ENCODE measurements around the gene TMEM135. TPM values are rescaled to one million over a fixed set of nuclear protein-coding genes. Genes with fewer than 3 reads are reported as not detected.

Gene TMEM135
- total RNA-seq, 1 donor from 2014 or later: 46.4 TPM

DNA sequence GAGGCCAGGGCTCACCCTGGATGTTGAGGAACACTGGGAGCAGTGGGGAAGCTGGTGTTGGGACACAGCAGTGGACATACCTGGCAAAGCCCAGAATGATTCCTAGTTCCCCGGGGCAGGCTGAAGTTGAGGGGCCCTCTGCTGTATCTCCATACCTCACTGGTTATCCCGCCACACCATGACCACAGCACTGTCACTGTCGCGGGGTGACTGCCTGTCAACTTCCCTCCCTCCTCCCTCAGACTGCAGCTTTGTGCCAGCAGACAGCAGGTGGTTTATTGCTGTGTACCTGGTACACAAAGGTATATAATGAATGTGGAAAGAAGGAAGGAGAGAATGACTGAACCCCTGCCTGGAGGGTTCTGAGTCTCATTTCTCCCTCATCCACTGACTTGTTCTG is 318.7 kb downstream of the TMEM135 start:
- Mint-ChIP-seq H3K27ac (no peak overlapping the region), H3K4me1 (no peaks in the 10 kb centered on the region), H3K27me3 (ENCODE audit: insufficient read depth, low read depth) (peaks cover 6% of the 10 kb centered on the region), H3K4me3 (no peak overlapping the region), H3K9me3 (no peaks in the 10 kb centered on the region), H3K36me3 (peaks cover 1% of the 10 kb centered on the region)
- H4K20me1 ChIP-seq (ENCODE audit: low read depth): no peaks in the 10 kb centered on the region
- H3K4me1 ChIP-seq: no peaks in the 10 kb centered on the region
- H3K9me3 ChIP-seq (ENCODE audit: low read depth): no peaks in the 10 kb centered on the region
- H3F3A ChIP-seq (ENCODE audit: low read depth): no peaks in the 10 kb centered on the region
- no peak for DNase-seq (ENCODE audit: low spot score)
- H3K79me2 ChIP-seq (ENCODE audit: low read depth): no peaks in the 10 kb centered on the region
- no peaks in the 10 kb centered on the region for H3K36me3 ChIP-seq
- H3K4me3 ChIP-seq: no peak overlapping the region
- H2AFZ ChIP-seq (replicated peaks): no peak overlapping the region
- no peak for TF ChIP-seq EZH2 (IDR thresholded peaks at IDR 0.05)
- H3K4me2 ChIP-seq: no peak overlapping the region
- H3K9ac ChIP-seq: no peak overlapping the region
- no peaks in the 10 kb centered on the region for H3K27me3 ChIP-seq
- no peak overlapping the region for H3K27ac ChIP-seq

GRCh38 chr11:87358461-87358860 is 320.7 kb downstream of the TMEM135 start:
- DNase-seq (ENCODE audit: low spot score): no peak
- Histone ChIP-seq H3K4me2 (no peak overlapping the region), H3K27me3 (no peaks in the 10 kb centered on the region), H3K79me2 (ENCODE audit: low read depth) (no peaks in the 10 kb centered on the region), H3K9ac (no peak overlapping the region), H4K20me1 (ENCODE audit: low read depth) (no peaks in the 10 kb centered on the region), H3F3A (ENCODE audit: low read depth) (no peaks in the 10 kb centered on the region), H3K9me3 (ENCODE audit: low read depth) (no peaks in the 10 kb centered on the region), H3K4me1 (no peaks in the 10 kb centered on the region), H3K27ac (no peak overlapping the region), H2AFZ (replicated peaks) (no peak overlapping the region), H3K4me3 (no peak overlapping the region), H3K36me3 (no peaks in the 10 kb centered on the region)
- TF ChIP-seq, protein P1, sequence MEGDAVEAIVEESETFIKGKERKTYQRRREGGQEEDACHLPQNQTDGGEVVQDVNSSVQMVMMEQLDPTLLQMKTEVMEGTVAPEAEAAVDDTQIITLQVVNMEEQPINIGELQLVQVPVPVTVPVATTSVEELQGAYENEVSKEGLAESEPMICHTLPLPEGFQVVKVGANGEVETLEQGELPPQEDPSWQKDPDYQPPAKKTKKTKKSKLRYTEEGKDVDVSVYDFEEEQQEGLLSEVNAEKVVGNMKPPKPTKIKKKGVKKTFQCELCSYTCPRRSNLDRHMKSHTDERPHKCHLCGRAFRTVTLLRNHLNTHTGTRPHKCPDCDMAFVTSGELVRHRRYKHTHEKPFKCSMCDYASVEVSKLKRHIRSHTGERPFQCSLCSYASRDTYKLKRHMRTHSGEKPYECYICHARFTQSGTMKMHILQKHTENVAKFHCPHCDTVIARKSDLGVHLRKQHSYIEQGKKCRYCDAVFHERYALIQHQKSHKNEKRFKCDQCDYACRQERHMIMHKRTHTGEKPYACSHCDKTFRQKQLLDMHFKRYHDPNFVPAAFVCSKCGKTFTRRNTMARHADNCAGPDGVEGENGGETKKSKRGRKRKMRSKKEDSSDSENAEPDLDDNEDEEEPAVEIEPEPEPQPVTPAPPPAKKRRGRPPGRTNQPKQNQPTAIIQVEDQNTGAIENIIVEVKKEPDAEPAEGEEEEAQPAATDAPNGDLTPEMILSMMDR (IDR thresholded peaks at IDR 0.05): no peak
- TF ChIP-seq EZH2phosphoT487 (IDR thresholded peaks at IDR 0.05): no peak
- TF ChIP-seq EZH2 (IDR thresholded peaks at IDR 0.05): no peak
- Mint-ChIP-seq H3K27me3 (ENCODE audit: insufficient read depth, low read depth) (peaks cover 4% of the 10 kb centered on the region), H3K27ac (no peak overlapping the region), H3K36me3 (peaks cover 1% of the 10 kb centered on the region), H3K4me1 (no peaks in the 10 kb centered on the region), H3K4me3 (no peak overlapping the region), H3K9me3 (no peaks in the 10 kb centered on the region)

DNA sequence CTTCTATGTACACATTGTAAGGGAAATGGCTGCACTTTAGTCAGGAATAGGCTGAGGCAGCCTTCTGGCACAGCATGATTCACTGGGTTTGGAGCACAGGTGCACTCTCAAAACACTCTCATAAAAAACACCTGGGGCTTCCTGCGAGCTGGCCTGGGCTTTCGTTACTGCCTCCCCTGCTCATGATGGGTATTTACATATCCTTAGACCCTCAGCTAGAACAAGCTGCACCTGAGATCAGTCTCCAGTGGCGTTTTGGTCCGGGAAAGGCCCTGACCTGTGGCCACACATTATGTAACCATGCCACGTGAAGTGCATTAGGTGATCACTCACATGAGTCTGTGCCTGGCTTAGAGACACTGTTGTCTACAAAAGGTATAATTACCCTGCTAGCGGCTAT is 321.7 kb downstream of the TMEM135 start:
- no peaks in the 10 kb centered on the region for H3F3A ChIP-seq (ENCODE audit: low read depth)
- no peak overlapping the region for H3K4me2 ChIP-seq
- H2AFZ ChIP-seq (replicated peaks): no peak overlapping the region
- Mint-ChIP-seq H3K36me3 (peaks cover 1% of the 10 kb centered on the region), H3K27ac (no peak overlapping the region), H3K27me3 (ENCODE audit: insufficient read depth, low read depth) (peaks cover 4% of the 10 kb centered on the region), H3K4me3 (no peak overlapping the region), H3K9me3 (no peaks in the 10 kb centered on the region), H3K4me1 (no peaks in the 10 kb centered on the region)
- no peaks in the 10 kb centered on the region for H3K27me3 ChIP-seq
- H3K4me1 ChIP-seq: no peaks in the 10 kb centered on the region
- DNase-seq (ENCODE audit: low spot score): no peak
- H3K36me3 ChIP-seq: no peaks in the 10 kb centered on the region
- no peaks in the 10 kb centered on the region for H3K79me2 ChIP-seq (ENCODE audit: low read depth)
- no peaks in the 10 kb centered on the region for H3K9me3 ChIP-seq (ENCODE audit: low read depth)
- no peak overlapping the region for H3K9ac ChIP-seq
- TF ChIP-seq, protein P1 (IDR thresholded peaks at IDR 0.05): no peak
- TF ChIP-seq EZH2 (IDR thresholded peaks at IDR 0.05): no peak
- no peak for TF ChIP-seq EZH2phosphoT487 (IDR thresholded peaks at IDR 0.05)
- H4K20me1 ChIP-seq (ENCODE audit: low read depth): no peaks in the 10 kb centered on the region
- H3K4me3 ChIP-seq: no peak overlapping the region
- H3K27ac ChIP-seq: no peak overlapping the region

DNA sequence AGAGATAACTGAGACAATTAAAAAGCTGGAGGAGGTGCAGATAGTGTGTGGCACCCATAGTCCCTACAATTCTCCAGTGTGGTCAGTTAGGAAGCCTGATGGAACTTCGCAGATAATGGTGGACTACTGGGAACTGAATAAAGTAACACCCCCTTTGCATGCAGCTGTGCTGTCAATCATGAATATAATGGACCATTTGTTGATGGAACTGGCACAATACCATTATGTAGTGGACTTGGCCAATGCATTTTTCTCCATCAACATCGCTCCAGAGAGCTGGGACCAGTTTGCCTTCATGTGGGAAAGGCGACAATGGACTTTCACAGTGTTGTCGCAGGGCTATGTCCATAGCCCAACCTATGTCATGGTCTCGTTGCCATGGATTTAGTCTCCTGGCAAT is 324.2 kb downstream of the TMEM135 start:
- no peaks in the 10 kb centered on the region for H3K9me3 ChIP-seq (ENCODE audit: low read depth)
- no peak overlapping the region for H3K4me2 ChIP-seq
- no peak overlapping the region for H3K4me3 ChIP-seq
- no peak for DNase-seq (ENCODE audit: low spot score)
- Mint-ChIP-seq H3K36me3 (no peaks in the 10 kb centered on the region), H3K27ac (no peak overlapping the region), H3K9me3 (no peaks in the 10 kb centered on the region), H3K4me1 (no peaks in the 10 kb centered on the region), H3K4me3 (no peak overlapping the region), H3K27me3 (ENCODE audit: insufficient read depth, low read depth) (peaks cover 2% of the 10 kb centered on the region)
- H3K9ac ChIP-seq: no peak overlapping the region
- H3K27me3 ChIP-seq: no peaks in the 10 kb centered on the region
- H4K20me1 ChIP-seq (ENCODE audit: low read depth): no peaks in the 10 kb centered on the region
- no peaks in the 10 kb centered on the region for H3K4me1 ChIP-seq
- H2AFZ ChIP-seq (replicated peaks): no peak overlapping the region
- no peaks in the 10 kb centered on the region for H3K79me2 ChIP-seq (ENCODE audit: low read depth)
- no peaks in the 10 kb centered on the region for H3K36me3 ChIP-seq
- H3K27ac ChIP-seq: no peak overlapping the region
- H3F3A ChIP-seq (ENCODE audit: low read depth): no peaks in the 10 kb centered on the region
- no peak for TF ChIP-seq EZH2phosphoT487 (IDR thresholded peaks at IDR 0.05)
- TF ChIP-seq, protein P1 (IDR thresholded peaks at IDR 0.05): no peak
- no peak for TF ChIP-seq EZH2 (IDR thresholded peaks at IDR 0.05)

Data from neural progenitor cell (in vitro differentiated cells).